ENCODE measurements around the gene NFILZ.

GRCh38 chr19:8664671-8665057, 34.2 kb downstream of the NFILZ start:
- TF ChIP-seq, protein P1, sequence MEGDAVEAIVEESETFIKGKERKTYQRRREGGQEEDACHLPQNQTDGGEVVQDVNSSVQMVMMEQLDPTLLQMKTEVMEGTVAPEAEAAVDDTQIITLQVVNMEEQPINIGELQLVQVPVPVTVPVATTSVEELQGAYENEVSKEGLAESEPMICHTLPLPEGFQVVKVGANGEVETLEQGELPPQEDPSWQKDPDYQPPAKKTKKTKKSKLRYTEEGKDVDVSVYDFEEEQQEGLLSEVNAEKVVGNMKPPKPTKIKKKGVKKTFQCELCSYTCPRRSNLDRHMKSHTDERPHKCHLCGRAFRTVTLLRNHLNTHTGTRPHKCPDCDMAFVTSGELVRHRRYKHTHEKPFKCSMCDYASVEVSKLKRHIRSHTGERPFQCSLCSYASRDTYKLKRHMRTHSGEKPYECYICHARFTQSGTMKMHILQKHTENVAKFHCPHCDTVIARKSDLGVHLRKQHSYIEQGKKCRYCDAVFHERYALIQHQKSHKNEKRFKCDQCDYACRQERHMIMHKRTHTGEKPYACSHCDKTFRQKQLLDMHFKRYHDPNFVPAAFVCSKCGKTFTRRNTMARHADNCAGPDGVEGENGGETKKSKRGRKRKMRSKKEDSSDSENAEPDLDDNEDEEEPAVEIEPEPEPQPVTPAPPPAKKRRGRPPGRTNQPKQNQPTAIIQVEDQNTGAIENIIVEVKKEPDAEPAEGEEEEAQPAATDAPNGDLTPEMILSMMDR (conservative IDR thresholded peaks at IDR 0.05 in 1 of 2, IDR thresholded peaks at IDR 0.05 in 1 of 2; ENCODE audit: extremely low read depth in 1 of 2, insufficient read depth in 1 of 2, low read depth in 1 of 2, low read length in 2 of 2), result no peak
- no peak for TF ChIP-seq EZH2 (IDR thresholded peaks at IDR 0.05; ENCODE audit: borderline replicate concordance, low read length)
